HepG2 (cell line): Measurements from ENCODE around the gene NMRAL1. TPM values are rescaled to one million over a fixed set of nuclear protein-coding genes. Genes with fewer than 3 reads are reported as not detected.

Source experiments
- ARNT ChIP-seq: fragments of 450-650 bp; IDR thresholded peaks from 2 replicates; pipeline ENCODE4 v1.6.1; 2017
- ARNTL ChIP-seq: sonication (generic); formaldehyde crosslinking; IDR thresholded peaks from 2 replicates; pipeline ENCODE4 v1.4.0; 2020; ENCODE audit warnings: mild to moderate bottlenecking, missing genetic modification reagents
- GATAD1 ChIP-seq: IDR thresholded peaks from 2 replicates; pipeline ENCODE4 v1.6.1; 2016; ENCODE audit warnings: missing genetic modification reagents, missing compliant biosample characterization
- HNF4A ChIP-seq: sonication (generic); formaldehyde crosslinking; IDR thresholded peaks from 2 replicates; pipeline ENCODE4 v1.4.0; 2020; ENCODE audit warnings: missing genetic modification reagents
- KDM2A ChIP-seq: sonication (generic); formaldehyde crosslinking; IDR thresholded peaks from 2 replicates; pipeline ENCODE4 v1.4.0; 2020; ENCODE audit warnings: low read depth, missing genetic modification reagents, borderline replicate concordance
- TCF12 ChIP-seq, 2 experiments: fragments of 450-650 bp in 1 of 2; sonication (generic) in 1 of 2; formaldehyde crosslinking in 1 of 2; IDR thresholded peaks; 2 replicates each; pipeline versions ENCODE4 v1.6.1 to v1.8.0; 2017 to 2022; ENCODE audit warnings: antibody characterized with exemption in 1 of 2, mild to moderate bottlenecking in 1 of 2, missing genetic modification reagents in 1 of 2, moderate library complexity in 1 of 2
- ZC3H13 ChIP-seq: sonication (generic); formaldehyde crosslinking; IDR thresholded peaks from 2 replicates; pipeline ENCODE4 v1.8.1; 2023; ENCODE audit warnings: mild to moderate bottlenecking, missing genetic modification reagents, moderate library complexity
- ZFP36L1 ChIP-seq: sonication (generic); formaldehyde crosslinking; IDR thresholded peaks from 2 replicates; pipeline ENCODE4 v1.8.0; 2022; ENCODE audit warnings: mild to moderate bottlenecking, missing genetic modification reagents, moderate library complexity
- ZNF569 ChIP-seq: sonication (generic); formaldehyde crosslinking; IDR thresholded peaks from 2 replicates; pipeline ENCODE4 v1.5.0; 2020; ENCODE audit warnings: mild to moderate bottlenecking, missing genetic modification reagents, moderate library complexity, borderline replicate concordance
- ZNF777 ChIP-seq: sonication (generic); formaldehyde crosslinking; IDR thresholded peaks from 2 replicates; pipeline ENCODE4 v1.4.0; 2020; ENCODE audit warnings: missing genetic modification reagents
- polyA plus RNA-seq, 8 experiments: library from polyadenylated mRNA; depleted of rRNA in 3 of 8; stranded (reverse) in 7 of 8; unstranded in 1 of 8; fragments of >200 nt; fragmentation: Illumina TruSeq in 4 of 8; extraction: Trizol in 4 of 8; gene quantifications; 2 replicates each; pipeline versions ENCODE4 v1.2.1 to v1.2.3, GENCODE V29; 2011 to 2016; ENCODE audit warnings: low read depth in 4 of 8, missing spikeins in 1 of 8, mixed read lengths in 1 of 8; ENCODE audit not compliant: insufficient read depth in 1 of 8
- total RNA-seq, 5 experiments: library from RNA; depleted of rRNA; stranded (reverse); fragments of >200 nt; fragmentation: Illumina TruSeq; extraction: Trizol; gene quantifications; 2 replicates each; pipeline ENCODE4 v1.2.3, GENCODE V29; 2016; ENCODE audit warnings: low read depth in 1 of 5
- TF ChIP-seq, protein P1 (sequence below): sonication (generic); formaldehyde crosslinking; IDR thresholded peaks from 2 replicates; pipeline ENCODE4 v1.4.0; 2020; ENCODE audit warnings: missing genetic modification reagents, borderline replicate concordance
- TF ChIP-seq, protein P2 (sequence below), 2 experiments: sonication (generic) in 1 of 2; formaldehyde crosslinking in 1 of 2; IDR thresholded peaks; 2 replicates each; pipeline versions ENCODE4 v1.6.1 to v1.9.0; 2014 to 2022; ENCODE audit warnings: antibody characterized with exemption in 1 of 2, borderline replicate concordance in 1 of 2, inconsistent platforms in 1 of 2, low read depth in 1 of 2, missing genetic modification reagents in 1 of 2
- TF ChIP-seq, protein P3 (sequence below): sonication (generic); formaldehyde crosslinking; IDR thresholded peaks from 2 replicates; pipeline ENCODE4 v1.5.0; 2020; ENCODE audit warnings: mild to moderate bottlenecking, missing genetic modification reagents
- TF ChIP-seq, protein P4 (sequence below), 2 experiments: sonication (generic) in 1 of 2; formaldehyde crosslinking in 1 of 2; IDR thresholded peaks; 2 replicates each; pipeline versions ENCODE4 v1.4.0 to v1.6.1; 2018 to 2020; ENCODE audit warnings: missing genetic modification reagents in 2 of 2, borderline replicate concordance in 1 of 2, low read depth in 1 of 2, mild to moderate bottlenecking in 1 of 2, missing biosample characterization in 1 of 2

Gene NMRAL1
- total and polyA plus RNA-seq, 2 of the 13 experiments (the other 11 are each of a cell fraction or from before 2014, with no cell fraction given): 30.8 to 33.1 TPM

- TF ChIP-seq ZFP36L1: peak; percentile 84; the same call in 1 of the 2 replicates
- TF ChIP-seq, protein P1, sequence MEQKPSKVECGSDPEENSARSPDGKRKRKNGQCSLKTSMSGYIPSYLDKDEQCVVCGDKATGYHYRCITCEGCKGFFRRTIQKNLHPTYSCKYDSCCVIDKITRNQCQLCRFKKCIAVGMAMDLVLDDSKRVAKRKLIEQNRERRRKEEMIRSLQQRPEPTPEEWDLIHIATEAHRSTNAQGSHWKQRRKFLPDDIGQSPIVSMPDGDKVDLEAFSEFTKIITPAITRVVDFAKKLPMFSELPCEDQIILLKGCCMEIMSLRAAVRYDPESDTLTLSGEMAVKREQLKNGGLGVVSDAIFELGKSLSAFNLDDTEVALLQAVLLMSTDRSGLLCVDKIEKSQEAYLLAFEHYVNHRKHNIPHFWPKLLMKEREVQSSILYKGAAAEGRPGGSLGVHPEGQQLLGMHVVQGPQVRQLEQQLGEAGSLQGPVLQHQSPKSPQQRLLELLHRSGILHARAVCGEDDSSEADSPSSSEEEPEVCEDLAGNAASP: peak; percentile 70; the same call in 1 of the 2 replicates
- TF ChIP-seq HNF4A (CRISPR knock-in tag): no peak
- peak; percentile 77 for TF ChIP-seq GATAD1
- TF ChIP-seq, protein P2, sequence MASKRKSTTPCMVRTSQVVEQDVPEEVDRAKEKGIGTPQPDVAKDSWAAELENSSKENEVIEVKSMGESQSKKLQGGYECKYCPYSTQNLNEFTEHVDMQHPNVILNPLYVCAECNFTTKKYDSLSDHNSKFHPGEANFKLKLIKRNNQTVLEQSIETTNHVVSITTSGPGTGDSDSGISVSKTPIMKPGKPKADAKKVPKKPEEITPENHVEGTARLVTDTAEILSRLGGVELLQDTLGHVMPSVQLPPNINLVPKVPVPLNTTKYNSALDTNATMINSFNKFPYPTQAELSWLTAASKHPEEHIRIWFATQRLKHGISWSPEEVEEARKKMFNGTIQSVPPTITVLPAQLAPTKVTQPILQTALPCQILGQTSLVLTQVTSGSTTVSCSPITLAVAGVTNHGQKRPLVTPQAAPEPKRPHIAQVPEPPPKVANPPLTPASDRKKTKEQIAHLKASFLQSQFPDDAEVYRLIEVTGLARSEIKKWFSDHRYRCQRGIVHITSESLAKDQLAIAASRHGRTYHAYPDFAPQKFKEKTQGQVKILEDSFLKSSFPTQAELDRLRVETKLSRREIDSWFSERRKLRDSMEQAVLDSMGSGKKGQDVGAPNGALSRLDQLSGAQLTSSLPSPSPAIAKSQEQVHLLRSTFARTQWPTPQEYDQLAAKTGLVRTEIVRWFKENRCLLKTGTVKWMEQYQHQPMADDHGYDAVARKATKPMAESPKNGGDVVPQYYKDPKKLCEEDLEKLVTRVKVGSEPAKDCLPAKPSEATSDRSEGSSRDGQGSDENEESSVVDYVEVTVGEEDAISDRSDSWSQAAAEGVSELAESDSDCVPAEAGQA (IDR thresholded peaks at IDR 0.05; ENCODE audit: low read depth): no peak
- TF ChIP-seq, protein P2 (CRISPR knock-in tag; IDR thresholded peaks at IDR 0.05; ENCODE audit: borderline replicate concordance): peak; percentile 52; the same call in 1 of the 2 replicates
- 0 out of 2 replicates have a peak, but pooled peaks have one; percentile 34 for TF ChIP-seq ARNTL (CRISPR knock-in tag)
- TF ChIP-seq, protein P3, sequence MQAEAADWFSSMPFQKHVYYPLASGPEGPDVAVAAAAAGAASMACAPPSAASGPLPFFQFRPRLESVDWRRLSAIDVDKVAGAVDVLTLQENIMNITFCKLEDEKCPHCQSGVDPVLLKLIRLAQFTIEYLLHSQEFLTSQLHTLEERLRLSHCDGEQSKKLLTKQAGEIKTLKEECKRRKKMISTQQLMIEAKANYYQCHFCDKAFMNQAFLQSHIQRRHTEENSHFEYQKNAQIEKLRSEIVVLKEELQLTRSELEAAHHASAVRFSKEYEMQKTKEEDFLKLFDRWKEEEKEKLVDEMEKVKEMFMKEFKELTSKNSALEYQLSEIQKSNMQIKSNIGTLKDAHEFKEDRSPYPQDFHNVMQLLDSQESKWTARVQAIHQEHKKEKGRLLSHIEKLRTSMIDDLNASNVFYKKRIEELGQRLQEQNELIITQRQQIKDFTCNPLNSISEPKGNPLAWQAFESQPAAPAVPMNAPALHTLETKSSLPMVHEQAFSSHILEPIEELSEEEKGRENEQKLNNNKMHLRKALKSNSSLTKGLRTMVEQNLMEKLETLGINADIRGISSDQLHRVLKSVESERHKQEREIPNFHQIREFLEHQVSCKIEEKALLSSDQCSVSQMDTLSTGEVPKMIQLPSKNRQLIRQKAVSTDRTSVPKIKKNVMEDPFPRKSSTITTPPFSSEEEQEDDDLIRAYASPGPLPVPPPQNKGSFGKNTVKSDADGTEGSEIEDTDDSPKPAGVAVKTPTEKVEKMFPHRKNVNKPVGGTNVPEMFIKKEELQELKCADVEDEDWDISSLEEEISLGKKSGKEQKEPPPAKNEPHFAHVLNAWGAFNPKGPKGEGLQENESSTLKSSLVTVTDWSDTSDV (CRISPR knock-in tag): peak; percentile 71
- peak; percentile 60 for TF ChIP-seq ZNF777
- no peak for TF ChIP-seq ARNT
- TF ChIP-seq, protein P4, sequence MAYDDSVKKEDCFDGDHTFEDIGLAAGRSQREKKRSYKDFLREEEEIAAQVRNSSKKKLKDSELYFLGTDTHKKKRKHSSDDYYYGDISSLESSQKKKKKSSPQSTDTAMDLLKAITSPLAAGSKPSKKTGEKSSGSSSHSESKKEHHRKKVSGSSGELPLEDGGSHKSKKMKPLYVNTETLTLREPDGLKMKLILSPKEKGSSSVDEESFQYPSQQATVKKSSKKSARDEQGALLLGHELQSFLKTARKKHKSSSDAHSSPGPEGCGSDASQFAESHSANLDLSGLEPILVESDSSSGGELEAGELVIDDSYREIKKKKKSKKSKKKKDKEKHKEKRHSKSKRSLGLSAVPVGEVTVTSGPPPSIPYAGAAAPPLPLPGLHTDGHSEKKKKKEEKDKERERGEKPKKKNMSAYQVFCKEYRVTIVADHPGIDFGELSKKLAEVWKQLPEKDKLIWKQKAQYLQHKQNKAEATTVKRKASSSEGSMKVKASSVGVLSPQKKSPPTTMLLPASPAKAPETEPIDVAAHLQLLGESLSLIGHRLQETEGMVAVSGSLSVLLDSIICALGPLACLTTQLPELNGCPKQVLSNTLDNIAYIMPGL (CRISPR knock-in tag; IDR thresholded peaks at IDR 0.05; ENCODE audit: borderline replicate concordance in 1 of 2, low read depth in 1 of 2): peak; percentile 96 to 97
- TF ChIP-seq TCF12 (IDR thresholded peaks at IDR 0.05): no peak
- TF ChIP-seq TCF12 (CRISPR knock-in tag; IDR thresholded peaks at IDR 0.05): no peak
- TF ChIP-seq ZC3H13: 0 out of 2 replicates have a peak, but pooled peaks have one; percentile 24
- no peak for TF ChIP-seq ZNF569 (CRISPR knock-in tag)
- peak; percentile 88 for TF ChIP-seq KDM2A (CRISPR knock-in tag)
Measured at GRCh38 chr16:4475880-4476788, 1.7 kb upstream of the NMRAL1 start, which contains the start of gene HMOX2 (continued).
